ENCODE data around the gene TERT.
"Not testable (repeated sequence)": the region's sequence is repeated elsewhere in the genome, so short reads cannot be mapped to it uniquely, and the experiment has no call there.

The TERT gene

GRCh38 chr5:1330847-1331831 is 36.3 kb upstream of the TERT start:
- DNase-seq = no peak

- DNase-seq = no peak
Measured at GRCh38 chr5:1330146-1330846, 35.4 kb upstream of the TERT start.

- DNase-seq = no peak
Measured at GRCh38 chr5:1329111-1329579, 34.3 kb upstream of the TERT start.

- not testable (repeated sequence) for DNase-seq
Measured at GRCh38 chr5:1328237-1329110, 33.6 kb upstream of the TERT start.

- DNase-seq = not testable (repeated sequence)
Measured at GRCh38 chr5:1326901-1327756, 32.3 kb upstream of the TERT start.

GRCh38 chr5:1326532-1326875 is 31.6 kb upstream of the TERT start:
- not testable (repeated sequence) for DNase-seq

GRCh38 chr5:1325870-1326531 is 31.1 kb upstream of the TERT start:
- DNase-seq = no peak

GRCh38 chr5:1325191-1325741 is 30.4 kb upstream of the TERT start:
- no peak for DNase-seq

GRCh38 chr5:1324719-1325190 is 29.9 kb upstream of the TERT start:
- DNase-seq = no peak

- no peak for DNase-seq
Measured at GRCh38 chr5:1324301-1324700, 29.4 kb upstream of the TERT start.

GRCh38 chr5:1323803-1324173 is 28.9 kb upstream of the TERT start:
- DNase-seq = no peak

- peak in 1 of 5 experiments; percentile 0 for DNase-seq
Measured at GRCh38 chr5:1322955-1323802, 28.3 kb upstream of the TERT start.

GRCh38 chr5:1322036-1322900 is 27.4 kb upstream of the TERT start:
- DNase-seq = peak in 1 of 5 experiments; percentile 0

GRCh38 chr5:1321576-1321975 is 26.7 kb upstream of the TERT start:
- no peak for DNase-seq

- no peak for DNase-seq
Measured at GRCh38 chr5:1320436-1321344, 25.8 kb upstream of the TERT start.

GRCh38 chr5:1319436-1320256 is 24.8 kb upstream of the TERT start:
- DNase-seq = peak in 1 of 5 experiments; percentile 0
